Measurements from ENCODE around the gene PLCD1.

Gene PLCD1

GRCh38 chr3:37970802-37971201 lies 58.6 kb downstream of the PLCD1 start (continued):
- TF ChIP-seq OSR1 (CRISPR knock-in tag; IDR thresholded peaks at IDR 0.05) (no peak), ESRRG (CRISPR knock-in tag; IDR thresholded peaks at IDR 0.05) (no peak), TOX (CRISPR knock-in tag; IDR thresholded peaks at IDR 0.05; ENCODE audit: borderline replicate concordance) (no peak), ZNF8 (CRISPR knock-in tag; IDR thresholded peaks at IDR 0.05) (no peak)
- TF ChIP-seq, protein P1, sequence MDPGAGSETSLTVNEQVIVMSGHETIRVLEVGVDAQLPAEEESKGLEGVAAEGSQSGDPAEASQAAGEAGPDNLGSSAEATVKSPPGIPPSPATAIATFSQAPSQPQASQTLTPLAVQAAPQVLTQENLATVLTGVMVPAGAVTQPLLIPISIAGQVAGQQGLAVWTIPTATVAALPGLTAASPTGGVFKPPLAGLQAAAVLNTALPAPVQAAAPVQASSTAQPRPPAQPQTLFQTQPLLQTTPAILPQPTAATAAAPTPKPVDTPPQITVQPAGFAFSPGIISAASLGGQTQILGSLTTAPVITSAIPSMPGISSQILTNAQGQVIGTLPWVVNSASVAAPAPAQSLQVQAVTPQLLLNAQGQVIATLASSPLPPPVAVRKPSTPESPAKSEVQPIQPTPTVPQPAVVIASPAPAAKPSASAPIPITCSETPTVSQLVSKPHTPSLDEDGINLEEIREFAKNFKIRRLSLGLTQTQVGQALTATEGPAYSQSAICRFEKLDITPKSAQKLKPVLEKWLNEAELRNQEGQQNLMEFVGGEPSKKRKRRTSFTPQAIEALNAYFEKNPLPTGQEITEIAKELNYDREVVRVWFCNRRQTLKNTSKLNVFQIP (CRISPR knock-in tag; IDR thresholded peaks at IDR 0.05; ENCODE audit: borderline replicate concordance, low read depth) = no peak

DNA sequence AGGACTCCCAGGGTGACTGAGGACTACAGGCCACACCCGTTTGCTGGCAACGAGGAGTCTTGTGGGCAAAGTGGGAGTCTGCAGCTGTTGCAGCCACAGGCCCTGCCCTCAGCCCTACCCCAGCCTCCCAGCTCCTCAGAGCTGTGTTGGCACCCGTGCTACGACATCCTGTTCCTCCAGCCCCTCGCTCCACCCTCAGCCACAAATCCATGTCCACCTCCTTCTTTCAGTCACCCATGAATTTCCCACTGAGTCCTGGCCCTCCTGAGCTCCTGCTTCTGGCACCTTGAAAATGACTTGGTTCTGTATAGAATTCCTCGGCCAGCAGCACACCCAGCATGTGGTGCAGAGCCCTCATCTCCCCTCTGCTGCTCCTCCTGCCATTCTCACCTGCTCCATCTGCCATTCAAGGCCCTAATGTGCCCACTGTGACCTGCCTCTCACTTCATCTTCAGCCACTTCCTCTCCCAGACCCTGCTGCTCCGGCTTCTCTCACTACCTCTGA lies 59.8 kb downstream of the PLCD1 start:
- no peak for ATAC-seq
- TF ChIP-seq, protein P1 (CRISPR knock-in tag; IDR thresholded peaks at IDR 0.05; ENCODE audit: borderline replicate concordance, low read depth) = no peak
- TF ChIP-seq ZNF70 (CRISPR knock-in tag; IDR thresholded peaks at IDR 0.05) = no peak
- TF ChIP-seq, protein P2, sequence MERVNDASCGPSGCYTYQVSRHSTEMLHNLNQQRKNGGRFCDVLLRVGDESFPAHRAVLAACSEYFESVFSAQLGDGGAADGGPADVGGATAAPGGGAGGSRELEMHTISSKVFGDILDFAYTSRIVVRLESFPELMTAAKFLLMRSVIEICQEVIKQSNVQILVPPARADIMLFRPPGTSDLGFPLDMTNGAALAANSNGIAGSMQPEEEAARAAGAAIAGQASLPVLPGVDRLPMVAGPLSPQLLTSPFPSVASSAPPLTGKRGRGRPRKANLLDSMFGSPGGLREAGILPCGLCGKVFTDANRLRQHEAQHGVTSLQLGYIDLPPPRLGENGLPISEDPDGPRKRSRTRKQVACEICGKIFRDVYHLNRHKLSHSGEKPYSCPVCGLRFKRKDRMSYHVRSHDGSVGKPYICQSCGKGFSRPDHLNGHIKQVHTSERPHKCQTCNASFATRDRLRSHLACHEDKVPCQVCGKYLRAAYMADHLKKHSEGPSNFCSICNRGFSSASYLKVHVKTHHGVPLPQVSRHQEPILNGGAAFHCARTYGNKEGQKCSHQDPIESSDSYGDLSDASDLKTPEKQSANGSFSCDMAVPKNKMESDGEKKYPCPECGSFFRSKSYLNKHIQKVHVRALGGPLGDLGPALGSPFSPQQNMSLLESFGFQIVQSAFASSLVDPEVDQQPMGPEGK (CRISPR knock-in tag; IDR thresholded peaks at IDR 0.05; ENCODE audit: borderline replicate concordance) = no peak
- no peak for TF ChIP-seq SNAI2 (CRISPR knock-in tag; IDR thresholded peaks at IDR 0.05)
- TF ChIP-seq TCF4 (CRISPR knock-in tag; IDR thresholded peaks at IDR 0.05; ENCODE audit: borderline replicate concordance) = no peak
- TF ChIP-seq ESRRG (CRISPR knock-in tag; IDR thresholded peaks at IDR 0.05) = no peak
- TF ChIP-seq PPARA (CRISPR knock-in tag; IDR thresholded peaks at IDR 0.05; ENCODE audit: borderline replicate concordance) = no peak
- TF ChIP-seq ARNTL (CRISPR knock-in tag; IDR thresholded peaks at IDR 0.05; ENCODE audit: borderline replicate concordance, low read depth) = no peak
- TF ChIP-seq CSDC2 (CRISPR knock-in tag; IDR thresholded peaks at IDR 0.05) = no peak
- no peak for TF ChIP-seq ZC3H10 (CRISPR knock-in tag; IDR thresholded peaks at IDR 0.05)
- no peak for TF ChIP-seq GLIS3 (CRISPR knock-in tag; IDR thresholded peaks at IDR 0.05)
- TF ChIP-seq ZNF8 (CRISPR knock-in tag; IDR thresholded peaks at IDR 0.05) = no peak
- no peak for TF ChIP-seq OSR1 (CRISPR knock-in tag; IDR thresholded peaks at IDR 0.05)
- TF ChIP-seq ISL1 (CRISPR knock-in tag; IDR thresholded peaks at IDR 0.05) = no peak
- TF ChIP-seq BACH2 (CRISPR knock-in tag; IDR thresholded peaks at IDR 0.05; ENCODE audit: borderline replicate concordance) = no peak
- no peak for TF ChIP-seq ZNF565 (CRISPR knock-in tag; conservative IDR thresholded peaks at IDR 0.05; ENCODE audit: low read depth)
- TF ChIP-seq ZFP30 (CRISPR knock-in tag; IDR thresholded peaks at IDR 0.05) = no peak

GRCh38 chr3:37968813-37969595 lies 60.4 kb downstream of the PLCD1 start:
- no peak for ATAC-seq
- TF ChIP-seq CSRNP3 (CRISPR knock-in tag; IDR thresholded peaks at IDR 0.05) (no peak), TOX (CRISPR knock-in tag; IDR thresholded peaks at IDR 0.05; ENCODE audit: borderline replicate concordance) (no peak), GLIS3 (CRISPR knock-in tag; IDR thresholded peaks at IDR 0.05) (no peak), OSR1 (CRISPR knock-in tag; IDR thresholded peaks at IDR 0.05) (no peak), ISL1 (CRISPR knock-in tag; IDR thresholded peaks at IDR 0.05) (no peak), RARB (CRISPR knock-in tag; IDR thresholded peaks at IDR 0.05) (no peak), SNAI2 (CRISPR knock-in tag; IDR thresholded peaks at IDR 0.05) (no peak), ZNF70 (CRISPR knock-in tag; IDR thresholded peaks at IDR 0.05) (no peak)
- TF ChIP-seq, protein P3, sequence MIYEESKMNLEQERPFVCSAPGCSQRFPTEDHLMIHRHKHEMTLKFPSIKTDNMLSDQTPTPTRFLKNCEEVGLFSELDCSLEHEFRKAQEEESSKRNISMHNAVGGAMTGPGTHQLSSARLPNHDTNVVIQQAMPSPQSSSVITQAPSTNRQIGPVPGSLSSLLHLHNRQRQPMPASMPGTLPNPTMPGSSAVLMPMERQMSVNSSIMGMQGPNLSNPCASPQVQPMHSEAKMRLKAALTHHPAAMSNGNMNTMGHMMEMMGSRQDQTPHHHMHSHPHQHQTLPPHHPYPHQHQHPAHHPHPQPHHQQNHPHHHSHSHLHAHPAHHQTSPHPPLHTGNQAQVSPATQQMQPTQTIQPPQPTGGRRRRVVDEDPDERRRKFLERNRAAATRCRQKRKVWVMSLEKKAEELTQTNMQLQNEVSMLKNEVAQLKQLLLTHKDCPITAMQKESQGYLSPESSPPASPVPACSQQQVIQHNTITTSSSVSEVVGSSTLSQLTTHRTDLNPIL (CRISPR knock-in tag; IDR thresholded peaks at IDR 0.05; ENCODE audit: low read depth) = no peak
- TF ChIP-seq, protein P2 (CRISPR knock-in tag; IDR thresholded peaks at IDR 0.05; ENCODE audit: borderline replicate concordance) = no peak
- TF ChIP-seq, protein P1 (CRISPR knock-in tag; IDR thresholded peaks at IDR 0.05; ENCODE audit: borderline replicate concordance, low read depth) = no peak

Measured in SK-N-SH treated with all-trans-retinoic acid at 6 μM for 48 hours (cell line).